Testis (tissue), 3 donors: Measurements from ENCODE around the gene ADCY9. TPM values are rescaled to one million over a fixed set of nuclear protein-coding genes. Genes with fewer than 3 reads are reported as not detected.

ENCODE experiments used
- DNase-seq: peaks from one replicate; pipeline ENCODE4 v3.0.0-alpha.2; 2019
- H3K27ac ChIP-seq, 2 donors: fragments of 200-600 bp; sonication (generic); one replicate each; pipeline ENCODE4 v1.5.1; 2019
- H3K27me3 ChIP-seq: fragments of 200-600 bp; sonication (generic); one replicate; pipeline ENCODE4 v1.5.1; 2019
- H3K36me3 ChIP-seq: fragments of 200-600 bp; sonication (generic); one replicate; pipeline ENCODE4 v1.5.1; 2017; ENCODE audit warnings: low read depth; ENCODE audit errors: missing control alignments
- H3K4me1 ChIP-seq: fragments of 200-600 bp; sonication (generic); one replicate; pipeline ENCODE4 v1.5.1; 2019
- H3K4me3 ChIP-seq, 2 donors: fragments of 200-600 bp; sonication (generic); one replicate each; pipeline ENCODE4 v1.5.1; 2017 to 2019
- H3K9me3 ChIP-seq: fragments of 200-600 bp; sonication (generic); one replicate; pipeline ENCODE4 v1.5.1; 2017
- POLR2A ChIP-seq: fragments of 450-650 bp; IDR thresholded peaks from one replicate; pipeline ENCODE4 v1.6.1; 2017; ENCODE audit warnings: antibody characterized with exemption, mild to moderate bottlenecking, moderate library complexity
- WGBS, 2 donors: methylation state at CpG; one replicate each; pipeline ENCODE4 v1.1.5; 2018; 5-methylcytosine and 5-hydroxymethylcytosine counted together
- intact Hi-C: fragments of 100-400 bp; cut with DNase I; formaldehyde crosslinking; loops from one replicate; pipeline ENCODE4 v1.15.1; 2023; ENCODE audit warnings: low total_unique reads
- polyA plus RNA-seq: library from polyadenylated mRNA; stranded (reverse); fragments of 350-450 nt; fragmentation: Illumina TruSeq; extraction: RNeasy Lipid Tissue Mini Kit (QIAGEN cat#74804); gene quantifications from one replicate; pipeline ENCODE4 v1.2.3, GENCODE V29; 2014; ENCODE audit warnings: low read depth, low replicate concordance; ENCODE audit not compliant: insufficient read depth
- total RNA-seq, 2 donors: library from RNA; depleted of rRNA; stranded (reverse); fragments of >200 nt; gene quantifications; one replicate each; pipeline ENCODE4 v1.2.3, GENCODE V29; 2016
- TF ChIP-seq, protein P1 (sequence below), 3 experiments: fragments of 450-650 bp in 2 of 3; fragments of 200-600 bp in 1 of 3; sonication (generic) in 1 of 3; IDR thresholded peaks; one replicate each; pipeline ENCODE4 v1.5.1; 2016 to 2019; ENCODE audit warnings: antibody characterized with exemption in 3 of 3, mild to moderate bottlenecking in 2 of 3, moderate library complexity in 1 of 3

Gene ADCY9
- total and polyA plus RNA-seq, 3 donors from 2014 or later, result 19.0 to 77.2 (median 52.8) TPM

- intact Hi-C loops, result no loop called here
- Histone ChIP-seq H3K4me3 (no peak overlapping the region), H3K27me3 (no peaks in the 10 kb centered on the region), H3K4me1 (peaks cover 18% of the 10 kb centered on the region), H3K27ac (no peak overlapping the region), H3K9me3 (no peaks in the 10 kb centered on the region), H3K36me3 (no peaks in the 10 kb centered on the region)
- WGBS, 2 donors, result 93 to 95% methylated on average over 19 of the region's 19 CpGs
- no peak for TF ChIP-seq POLR2A
- TF ChIP-seq, protein P1, sequence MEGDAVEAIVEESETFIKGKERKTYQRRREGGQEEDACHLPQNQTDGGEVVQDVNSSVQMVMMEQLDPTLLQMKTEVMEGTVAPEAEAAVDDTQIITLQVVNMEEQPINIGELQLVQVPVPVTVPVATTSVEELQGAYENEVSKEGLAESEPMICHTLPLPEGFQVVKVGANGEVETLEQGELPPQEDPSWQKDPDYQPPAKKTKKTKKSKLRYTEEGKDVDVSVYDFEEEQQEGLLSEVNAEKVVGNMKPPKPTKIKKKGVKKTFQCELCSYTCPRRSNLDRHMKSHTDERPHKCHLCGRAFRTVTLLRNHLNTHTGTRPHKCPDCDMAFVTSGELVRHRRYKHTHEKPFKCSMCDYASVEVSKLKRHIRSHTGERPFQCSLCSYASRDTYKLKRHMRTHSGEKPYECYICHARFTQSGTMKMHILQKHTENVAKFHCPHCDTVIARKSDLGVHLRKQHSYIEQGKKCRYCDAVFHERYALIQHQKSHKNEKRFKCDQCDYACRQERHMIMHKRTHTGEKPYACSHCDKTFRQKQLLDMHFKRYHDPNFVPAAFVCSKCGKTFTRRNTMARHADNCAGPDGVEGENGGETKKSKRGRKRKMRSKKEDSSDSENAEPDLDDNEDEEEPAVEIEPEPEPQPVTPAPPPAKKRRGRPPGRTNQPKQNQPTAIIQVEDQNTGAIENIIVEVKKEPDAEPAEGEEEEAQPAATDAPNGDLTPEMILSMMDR (IDR thresholded peaks at IDR 0.05), result no peak
- no peak for DNase-seq
These were observed 113.1 kb downstream of the ADCY9 start for GRCh38 chr16:4003166-4003565.

GRCh38 chr16:4002121-4002520 is 114.1 kb downstream of the ADCY9 start:
- intact Hi-C loops, result no loop called here
- 84 to 86% methylated on average over 2 of the region's 2 CpGs for WGBS, 2 donors
- TF ChIP-seq, protein P1 (IDR thresholded peaks at IDR 0.05), result no peak
- TF ChIP-seq POLR2A, result no peak

GRCh38 chr16:3999479-4000325 is 116.5 kb downstream of the ADCY9 start:
- intact Hi-C loops, result no loop called here
- TF ChIP-seq POLR2A, result no peak
- TF ChIP-seq, protein P1 (IDR thresholded peaks at IDR 0.05), result no peak
- Histone ChIP-seq H3K36me3 (no peaks in the 10 kb centered on the region), H3K4me3 (no peak overlapping the region), H3K27me3 (no peaks in the 10 kb centered on the region), H3K4me1 (peaks cover 18% of the 10 kb centered on the region), H3K9me3 (no peaks in the 10 kb centered on the region), H3K27ac (peak overlapping the region; percentile 0 to 34)
- DNase-seq, result peak; percentile 85
- 58 to 66% methylated on average over 20 of the region's 20 CpGs for WGBS, 2 donors

More at GRCh38 chr16:4002121-4002520, 114.1 kb downstream of the ADCY9 start:
- Histone ChIP-seq H3K9me3 (no peaks in the 10 kb centered on the region), H3K36me3 (no peaks in the 10 kb centered on the region), H3K27ac (no peak overlapping the region), H3K4me3 (no peak overlapping the region), H3K27me3 (no peaks in the 10 kb centered on the region), H3K4me1 (peaks cover 18% of the 10 kb centered on the region)
- DNase-seq, result no peak

- H3K36me3 ChIP-seq, result no peaks in the 10 kb centered on the region
- intact Hi-C loops, result no loop called here
- peaks cover 18% of the 10 kb centered on the region for H3K4me1 ChIP-seq
- H3K27me3 ChIP-seq, result no peaks in the 10 kb centered on the region
- 31 to 52% methylated on average over 11 to 13 of the region's 13 CpGs for WGBS, 2 donors
- no peak for TF ChIP-seq POLR2A
- TF ChIP-seq, protein P1 (IDR thresholded peaks at IDR 0.05), result no peak
- H3K27ac ChIP-seq, result peak overlapping the region; percentile 0 to 34
- no peak for DNase-seq
- H3K9me3 ChIP-seq, result no peaks in the 10 kb centered on the region
- H3K4me3 ChIP-seq, result no peak overlapping the region
These were observed 117.3 kb downstream of the ADCY9 start for GRCh38 chr16:3998793-3999478.
